ENCODE measurements around the gene ADCY4. TPM values are rescaled to one million over a fixed set of nuclear protein-coding genes. Genes with fewer than 3 reads are reported as not detected.
"Not testable (repeated sequence)": the region's sequence is repeated elsewhere in the genome, so short reads cannot be mapped to it uniquely, and the experiment has no call there.

Gene ADCY4
- total RNA-seq (2014; rRNA removed) = under 0.01 TPM in 1 of 2 replicates, not detected in the other
- polyA plus RNA-seq (2012) = not detected

DNA sequence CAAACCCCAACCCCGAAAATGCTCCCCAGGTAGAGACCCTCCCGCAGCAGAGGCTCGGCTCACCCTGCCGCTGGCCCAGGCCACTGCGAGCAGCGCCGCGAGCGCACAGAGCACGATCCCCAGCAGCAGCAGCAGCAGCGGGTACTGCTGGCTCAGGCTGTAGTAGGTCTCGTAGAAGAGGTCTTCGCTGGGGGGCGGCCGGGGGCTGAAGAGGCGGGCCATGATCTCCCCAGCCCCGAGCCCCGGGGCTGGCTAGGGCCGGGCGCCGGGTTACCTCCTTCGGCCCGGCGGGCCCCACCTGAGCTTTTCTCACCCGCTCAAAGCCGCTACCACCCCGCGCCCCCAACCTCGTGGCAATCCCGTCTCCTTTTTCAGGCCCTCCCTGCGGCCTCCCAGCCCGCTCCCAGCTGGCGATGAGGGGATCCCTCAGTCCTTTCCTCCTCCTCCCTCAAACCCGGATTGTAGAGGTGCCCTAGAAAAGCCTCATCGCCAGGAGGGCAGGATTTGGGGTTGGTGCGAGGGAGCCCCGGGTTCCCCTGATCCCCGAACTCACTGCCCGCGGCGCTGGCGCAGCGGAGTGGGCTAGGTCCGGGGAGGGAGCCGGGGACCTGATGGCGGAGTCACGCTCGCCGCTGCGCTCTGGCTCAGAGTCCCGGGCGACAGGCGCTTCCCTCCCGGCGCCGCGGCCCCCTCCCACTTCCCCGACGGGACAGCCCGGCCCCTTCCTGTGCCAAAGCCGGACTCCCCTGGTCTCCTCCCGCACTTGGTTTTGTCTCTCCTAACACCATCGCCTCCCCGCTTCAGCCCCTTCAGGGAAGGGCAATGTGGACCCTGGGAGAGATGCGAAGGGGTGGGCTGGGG, at the start of gene ADCY4:
Gene ADCY4 (minus strand): TSS at position 641 of the 861 bp plus-strand sequence. CDS start 419 bp downstream, at position 222.
- DNase-seq (ENCODE audit: low read depth) = no peak

GRCh38 chr14:24384169-24384568, 49.3 kb upstream of the ADCY4 start:
- no peak for DNase-seq (ENCODE audit: low read depth)

DNA sequence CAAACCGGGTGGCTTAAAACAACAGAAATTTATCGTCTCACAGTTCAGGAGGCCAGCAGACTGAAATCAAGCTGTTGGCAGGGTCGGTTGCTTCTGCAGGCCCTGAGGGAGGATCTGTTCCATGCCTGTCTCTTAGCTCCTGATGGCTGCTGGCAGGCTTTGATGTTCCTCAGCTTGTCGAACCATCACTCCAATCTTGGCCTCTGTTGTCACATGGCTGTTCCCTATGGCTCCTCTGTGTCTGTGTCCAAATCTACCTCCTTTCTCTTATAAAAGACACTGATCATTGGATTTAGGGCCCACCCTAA, 47.1 kb upstream of the ADCY4 start:
- no peak for DNase-seq (ENCODE audit: low read depth)

- no peak for DNase-seq (ENCODE audit: low read depth)
Measured at GRCh38 chr14:24381363-24382063, 46.6 kb upstream of the ADCY4 start.

DNA sequence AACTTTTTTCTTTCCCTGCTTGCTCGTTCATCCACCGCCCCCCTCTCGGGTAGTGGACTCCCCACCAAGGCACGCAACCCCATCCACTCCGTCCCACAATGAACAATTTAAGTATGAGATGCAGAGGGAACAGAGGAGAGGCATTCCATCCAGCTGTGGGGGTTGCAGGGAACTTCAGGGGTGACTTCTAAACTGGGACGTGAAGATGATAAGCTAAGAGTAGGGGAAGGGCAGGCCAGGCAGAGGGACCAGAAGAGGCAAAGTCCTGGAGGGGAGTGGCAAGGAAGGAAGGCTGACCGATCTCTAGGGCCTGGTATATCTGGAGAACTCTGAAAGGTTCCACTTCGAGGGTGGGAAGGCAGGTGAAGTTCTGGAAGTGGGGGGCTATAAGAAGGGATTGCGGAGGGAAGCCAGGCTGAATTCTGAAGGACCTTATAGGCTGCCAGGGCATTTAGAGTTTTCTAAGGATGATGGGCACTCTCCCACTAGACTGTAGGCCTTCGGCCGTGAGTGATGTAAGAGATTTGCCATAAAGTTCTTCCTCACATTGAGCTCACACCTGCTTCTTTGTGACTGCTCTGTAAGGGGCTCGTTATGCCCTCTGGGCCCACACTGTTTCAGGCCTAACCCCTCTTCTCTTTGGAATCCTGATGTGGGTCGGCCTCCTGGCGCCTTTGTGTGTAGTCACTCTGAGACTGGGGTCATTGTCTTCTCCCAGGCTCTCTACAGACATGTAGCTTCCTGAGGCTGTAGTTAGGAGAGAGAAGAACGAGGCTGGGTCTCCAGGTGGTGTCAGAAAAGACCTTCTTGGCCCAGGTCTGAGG, 45.2 kb upstream of the ADCY4 start:
- DNase-seq (ENCODE audit: low read depth) = no peak

DNA sequence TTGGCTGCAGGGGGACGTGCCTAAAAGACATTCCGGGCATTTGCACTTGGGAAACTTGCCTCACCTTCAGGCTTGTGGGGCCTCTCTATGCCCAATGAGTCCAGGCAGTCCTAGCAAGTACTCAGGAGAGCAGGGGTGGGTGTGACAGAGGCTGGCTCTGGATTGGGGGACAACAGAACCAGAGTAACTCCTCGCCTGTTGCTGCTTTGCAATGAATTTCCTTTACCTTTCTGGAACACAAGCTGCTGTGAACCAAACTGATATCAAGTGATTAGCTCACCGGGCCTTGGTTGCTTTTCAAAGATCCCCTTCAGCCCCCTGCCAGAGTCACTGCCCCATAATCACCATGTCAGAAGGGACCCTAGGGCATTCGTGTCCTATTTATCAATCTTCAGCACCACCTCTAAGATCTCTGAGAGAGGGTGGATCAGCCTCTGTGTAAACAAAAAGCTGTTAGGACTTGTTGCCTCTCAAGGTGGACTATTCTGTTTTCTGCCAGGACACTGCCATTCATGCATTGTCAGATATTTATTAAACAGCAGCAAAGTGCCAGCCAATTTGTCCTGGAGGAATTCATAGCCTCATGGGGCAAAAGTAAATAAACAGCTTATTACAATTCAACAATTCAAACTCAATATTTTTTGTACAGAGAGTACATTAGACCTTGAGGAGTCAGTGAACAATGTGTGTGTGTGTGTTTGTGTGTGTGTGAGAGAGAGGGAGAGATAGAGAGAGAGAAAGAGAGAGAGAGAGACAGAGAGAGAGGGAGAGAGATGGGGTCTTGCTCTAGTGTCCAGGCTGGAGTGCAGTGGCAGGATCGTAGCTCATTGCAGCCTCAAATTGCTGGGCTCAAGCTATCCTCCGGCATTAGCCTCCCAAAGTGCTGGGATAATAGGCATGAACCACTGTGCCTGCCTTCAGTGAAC, 44.4 kb upstream of the ADCY4 start:
- DNase-seq (ENCODE audit: low read depth) = no peak

DNA sequence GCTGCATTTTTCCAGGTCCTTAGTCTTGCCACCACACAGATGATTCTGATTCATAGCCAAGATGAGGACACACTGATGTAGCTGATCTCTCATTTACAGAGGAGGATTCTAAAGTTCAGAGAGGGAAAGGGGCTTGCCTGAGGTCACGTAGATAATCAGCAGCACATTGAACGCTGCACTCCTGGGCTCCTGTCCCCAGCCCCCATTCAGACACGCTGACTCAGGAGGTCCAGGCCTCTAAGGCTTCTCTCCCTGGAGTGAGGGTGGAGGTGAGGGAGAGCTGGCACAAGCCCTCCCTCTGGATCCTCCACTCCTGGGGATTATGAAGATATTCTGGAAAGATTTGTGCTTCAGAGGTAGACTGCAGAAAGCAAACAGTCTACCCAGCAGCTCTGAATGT, 43.5 kb upstream of the ADCY4 start:
- no peak for DNase-seq (ENCODE audit: low read depth)

GRCh38 chr14:24377657-24378056, 42.8 kb upstream of the ADCY4 start:
- no peak for DNase-seq (ENCODE audit: low read depth)

DNA sequence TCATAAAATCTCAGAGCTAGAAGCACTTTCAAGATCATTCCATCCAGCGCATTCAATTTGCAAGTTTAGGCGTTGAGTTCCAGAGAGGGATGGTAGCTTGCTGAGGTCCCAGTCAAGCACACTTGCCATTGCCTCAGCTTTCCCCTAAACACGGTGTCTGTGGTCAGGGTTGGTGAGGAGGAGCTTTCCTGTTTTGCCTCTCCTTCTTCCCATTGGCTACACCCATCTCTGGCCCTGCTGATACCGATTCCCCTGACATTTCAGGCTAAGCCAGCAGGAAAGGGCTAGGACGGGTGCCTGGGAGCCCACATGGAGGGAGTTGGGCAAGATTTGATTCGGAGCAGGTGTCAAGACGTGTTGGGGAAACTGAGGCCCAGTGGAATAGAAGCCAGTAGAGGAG, 42.3 kb upstream of the ADCY4 start:
- no peak for DNase-seq (ENCODE audit: low read depth)

- DNase-seq (ENCODE audit: low read depth) = no peak
Measured at GRCh38 chr14:24376448-24377070, 41.7 kb upstream of the ADCY4 start.

DNA sequence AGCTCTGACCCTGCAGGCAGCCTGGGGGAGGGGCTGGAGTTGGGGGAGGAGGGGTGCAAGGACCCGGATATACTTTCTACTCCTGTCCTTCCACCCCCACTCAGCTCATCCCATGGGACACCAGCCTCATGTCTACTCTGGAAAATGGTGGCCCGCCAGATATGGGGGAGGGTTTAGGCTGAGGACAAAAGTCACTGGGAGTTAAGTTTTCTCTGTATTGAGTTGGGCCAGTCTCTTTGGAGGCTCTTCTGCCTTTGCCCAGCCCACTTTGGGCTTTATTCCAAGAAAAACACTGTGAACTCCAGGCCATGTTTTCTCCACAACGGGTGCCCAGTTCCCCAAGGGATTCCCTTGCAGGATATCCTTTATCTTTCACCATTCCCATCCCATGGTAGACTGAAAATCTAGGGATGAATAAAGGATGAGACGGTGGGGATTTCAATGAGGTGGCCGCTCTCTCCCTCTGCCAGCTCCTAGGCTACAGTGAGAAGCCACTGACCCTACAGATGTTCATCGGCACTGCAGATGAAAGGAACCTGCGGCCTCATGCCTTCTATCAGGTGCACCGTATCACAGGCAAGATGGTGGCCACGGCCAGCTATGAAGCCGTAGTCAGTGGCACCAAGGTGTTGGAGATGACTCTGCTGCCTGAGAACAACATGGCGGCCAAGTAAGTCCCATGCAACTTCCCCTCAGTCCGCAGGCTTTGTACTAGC, 38.0 kb upstream of the ADCY4 start:
- DNase-seq (ENCODE audit: low read depth) = peak; percentile 39

- DNase-seq (ENCODE audit: low read depth) = not testable (repeated sequence)
Measured at GRCh38 chr14:24371605-24372004, 36.7 kb upstream of the ADCY4 start.

DNA sequence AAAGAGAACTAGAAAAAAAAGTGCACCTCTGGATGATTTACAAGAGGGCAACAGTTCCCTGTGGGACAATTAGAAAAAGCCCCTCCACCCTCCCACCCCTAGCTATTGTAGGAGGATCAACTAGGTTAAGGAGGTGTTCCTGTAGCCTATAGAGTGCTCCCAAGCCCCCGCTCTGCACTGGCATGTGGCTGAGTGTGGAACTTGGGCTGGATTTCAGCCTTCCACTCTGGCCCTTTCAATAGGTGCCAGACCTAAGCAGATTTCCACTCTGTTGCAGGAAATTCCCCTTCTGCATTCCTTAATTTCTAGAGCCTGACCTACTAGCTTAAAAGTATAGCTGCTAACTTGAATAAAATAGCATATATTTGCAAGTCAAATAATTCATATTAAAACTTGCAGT, 35.9 kb upstream of the ADCY4 start:
- DNase-seq (ENCODE audit: low read depth) = no peak

DNA sequence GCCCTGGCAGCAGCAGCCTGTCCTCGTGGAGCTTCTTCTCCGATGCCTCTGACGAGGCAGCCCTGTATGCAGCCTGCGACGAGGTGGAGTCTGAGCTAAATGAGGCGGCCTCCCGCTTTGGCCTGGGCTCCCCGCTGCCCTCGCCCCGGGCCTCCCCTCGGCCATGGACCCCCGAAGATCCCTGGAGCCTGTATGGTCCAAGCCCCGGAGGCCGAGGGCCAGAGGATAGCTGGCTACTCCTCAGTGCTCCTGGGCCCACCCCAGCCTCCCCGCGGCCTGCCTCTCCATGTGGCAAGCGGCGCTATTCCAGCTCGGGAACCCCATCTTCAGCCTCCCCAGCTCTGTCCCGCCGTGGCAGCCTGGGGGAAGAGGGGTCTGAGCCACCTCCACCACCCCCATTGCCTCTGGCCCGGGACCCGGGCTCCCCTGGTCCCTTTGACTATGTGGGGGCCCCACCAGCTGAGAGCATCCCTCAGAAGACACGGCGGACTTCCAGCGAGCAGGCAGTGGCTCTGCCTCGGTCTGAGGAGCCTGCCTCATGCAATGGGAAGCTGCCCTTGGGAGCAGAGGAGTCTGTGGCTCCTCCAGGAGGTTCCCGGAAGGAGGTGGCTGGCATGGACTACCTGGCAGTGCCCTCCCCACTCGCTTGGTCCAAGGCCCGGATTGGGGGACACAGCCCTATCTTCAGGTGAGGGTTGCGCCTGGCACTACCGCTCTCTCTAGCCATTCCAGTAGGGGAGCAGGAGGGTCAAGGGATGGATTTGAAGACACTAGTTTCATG, 35.2 kb upstream of the ADCY4 start:
- no peak for DNase-seq (ENCODE audit: low read depth)

GRCh38 chr14:24369463-24369862, 34.6 kb upstream of the ADCY4 start:
- no peak for DNase-seq (ENCODE audit: low read depth)

GRCh38 chr14:24368562-24369252, 33.8 kb upstream of the ADCY4 start:
- peak; percentile 31 for DNase-seq (ENCODE audit: low read depth)

DNA sequence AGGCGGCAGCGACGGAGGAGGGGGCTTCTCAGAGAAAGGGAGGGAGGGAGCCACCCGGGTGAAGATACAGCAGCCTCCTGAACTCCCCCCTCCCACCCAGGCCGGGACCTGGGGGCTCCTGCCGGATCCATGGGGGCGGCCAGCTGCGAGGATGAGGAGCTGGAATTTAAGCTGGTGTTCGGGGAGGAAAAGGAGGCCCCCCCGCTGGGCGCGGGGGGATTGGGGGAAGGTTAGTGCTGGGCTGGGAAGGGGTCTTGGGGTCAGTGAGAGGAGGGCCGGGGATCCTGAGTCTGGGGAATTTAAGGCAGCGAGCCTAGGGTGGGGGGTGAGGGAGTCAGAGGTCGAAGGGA, 33.3 kb upstream of the ADCY4 start:
- DNase-seq (ENCODE audit: low read depth) = no peak

DNA sequence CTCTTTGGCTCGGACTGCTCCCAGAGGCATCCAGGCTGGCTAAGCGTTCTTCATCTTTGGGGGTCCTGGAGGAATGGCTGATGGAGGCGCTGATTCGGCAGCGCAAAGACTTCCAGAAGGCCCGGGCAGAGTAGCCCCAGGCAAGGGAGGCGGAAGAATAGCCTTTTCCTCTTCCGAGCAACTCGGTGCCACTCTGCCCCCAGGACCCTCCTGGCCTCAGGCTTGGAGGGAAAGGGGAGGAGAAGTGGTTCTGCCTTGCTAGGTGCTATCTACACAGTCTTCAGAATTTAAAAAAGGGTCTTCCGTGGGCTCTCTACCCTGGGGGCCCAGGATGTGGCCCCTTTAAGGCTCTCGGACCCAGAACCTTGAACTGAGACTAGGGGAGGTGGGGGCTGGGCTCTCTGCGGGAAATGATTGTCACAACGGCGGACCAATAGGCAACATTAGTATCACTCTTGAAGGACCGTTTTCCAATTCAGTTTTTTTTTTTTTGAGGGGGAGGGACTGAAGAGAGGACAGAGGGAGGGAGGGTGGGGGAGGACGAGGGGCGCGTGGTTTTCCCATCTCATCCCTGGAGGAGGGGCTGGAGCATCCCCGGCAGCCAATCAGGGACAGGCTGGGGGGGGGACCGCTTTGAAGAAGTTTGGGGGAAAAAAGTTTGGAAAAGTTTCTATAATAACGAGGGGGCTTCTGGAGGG, 32.8 kb upstream of the ADCY4 start, which contains the start of gene NFATC4:
Gene NFATC4 (plus strand): TSS at position 671 of the 698 bp plus-strand sequence. CDS start 157 bp downstream, outside the sequence.
- DNase-seq (ENCODE audit: low read depth) = peak; percentile 91
